NT2/D1 (cell line): ENCODE results near the gene PCDHB8.

Source experiments
- SUZ12 ChIP-seq: IDR thresholded peaks from 2 replicates; pipeline ENCODE4 v1.6.1; 2011; ENCODE audit not compliant: insufficient read length, insufficient read depth; ENCODE audit errors: extremely low read depth
- ZNF274 ChIP-seq: IDR thresholded peaks from 2 replicates; pipeline ENCODE4 v1.6.1; 2011; ENCODE audit warnings: mild to moderate bottlenecking, low read depth, low read length

- no peak for TF ChIP-seq ZNF274
- no peak for TF ChIP-seq SUZ12
Observed at GRCh38 chr5:141223112-141223783, 45.7 kb downstream of the PCDHB8 start, which contains the start of gene PCDHB14.
